Activated CD8-positive, alpha-beta T cell treated with anti-CD3 and anti-CD28 coated beads, Interleukin-2, amount 10 ng/mL, durations not matched to agents 7 days and 5 days (primary cell): ENCODE data around the gene RHOT1. TPM values are rescaled to one million over a fixed set of nuclear protein-coding genes. Genes with fewer than 3 reads are reported as not detected.

Experiments
- ATAC-seq: fragments of 150-1000 bp; cut with Tn5 transposase; one replicate; pipeline ENCODE4 v1.10.0; 2021; ENCODE audit warnings: moderate library complexity
- CTCF ChIA-PET: fragments of 350-600 bp; sonication (Branson Sonifier 250); formaldehyde crosslinking; loops from one replicate; lab custom pipeline; 2021; ENCODE audit warnings: antibody characterized with exemption; lab: Charles Lee
- POLR2A ChIA-PET: fragments of 350-600 bp; sonication (Branson Sonifier 250); formaldehyde crosslinking; loops from one replicate; lab custom pipeline; 2021; ENCODE audit warnings: antibody characterized with exemption; lab: Charles Lee
- DNase-seq: peaks from one replicate; pipeline ENCODE4 v3.0.0-alpha.2; 2020
- H3K27ac Mint-ChIP-seq: one replicate; pipeline ENCODE4 v1.8.0; 2021; ENCODE audit warnings: mild to moderate bottlenecking, mixed read lengths
- H3K27me3 Mint-ChIP-seq: one replicate; pipeline ENCODE4 v1.8.0; 2021; ENCODE audit warnings: low read depth, mixed read lengths
- H3K36me3 Mint-ChIP-seq: one replicate; pipeline ENCODE4 v1.8.0; 2021; ENCODE audit warnings: low read depth, mixed read lengths
- H3K4me1 Mint-ChIP-seq: one replicate; pipeline ENCODE4 v1.8.0; 2021; ENCODE audit warnings: low read depth, mixed read lengths
- H3K4me3 Mint-ChIP-seq: one replicate; pipeline ENCODE4 v1.8.0; 2021; ENCODE audit warnings: mild to moderate bottlenecking, mixed read lengths
- H3K9me3 Mint-ChIP-seq: one replicate; pipeline ENCODE4 v1.8.0; 2022; ENCODE audit warnings: mixed read lengths; ENCODE audit not compliant: insufficient read depth
- total RNA-seq, 2 experiments: library from RNA; stranded (reverse); gene quantifications; one replicate each; pipeline ENCODE4 v1.2.3, GENCODE V29; 2021

Gene RHOT1
- total RNA-seq, 2 experiments from 2014 or later: 29.9 to 31.4 TPM

- H3K36me3 Mint-ChIP-seq: no peaks in the 10 kb centered on the region
- H3K27me3 Mint-ChIP-seq: peaks cover 26% of the 10 kb centered on the region
- ATAC-seq (no peak), DNase-seq (no peak)
- H3K4me3 Mint-ChIP-seq: no peak overlapping the region
- no peaks in the 10 kb centered on the region for H3K9me3 Mint-ChIP-seq
- CTCF ChIA-PET: no interaction called here
- H3K4me1 Mint-ChIP-seq: no peaks in the 10 kb centered on the region
- H3K27ac Mint-ChIP-seq: no peak overlapping the region
- POLR2A ChIA-PET: no interaction called here
These were observed 132.3 kb downstream of the RHOT1 start for GRCh38 chr17:32274643-32275042.

Other genes starting within 250 kb of the RHOT1 start
- gene UTP6, start 240.8 kb upstream of the RHOT1 start, total RNA-seq: 10 to 100 TPM; 78.3 to 83.0 TPM
- gene SUZ12, start 205.5 kb upstream of the RHOT1 start, total RNA-seq: 10 to 100 TPM; 65.6 to 68.7 TPM
- gene LRRC37B, start 135.1 kb upstream of the RHOT1 start, total RNA-seq: 10 to 100 TPM; 32.9 to 37.4 TPM
- gene RHBDL3, start 123.3 kb downstream of the RHOT1 start, total RNA-seq: 1 to 10 TPM in 1 of 2 experiments, under 1 TPM in 1; 0.82 to 1.0 TPM
- gene C17orf75, start 199.7 kb downstream of the RHOT1 start, total RNA-seq: 10 to 100 TPM; 29.0 to 34.0 TPM
- gene ZNF207, start 207.7 kb downstream of the RHOT1 start, total RNA-seq: 100 to 1,000 TPM; 250 to 263 TPM